Stimulated activated naive CD4-positive, alpha-beta T cell (primary cell): Measurements from ENCODE around the gene RNF212.
"Not testable (repeated sequence)": the region's sequence is repeated elsewhere in the genome, so short reads cannot be mapped to it uniquely, and the experiment has no call there.

ENCODE experiments used
- DNase-seq, 6 experiments: peaks; one replicate each; lab custom pipeline; 2025; lab: John Stamatoyannopoulos, UW

Gene RNF212

DNA sequence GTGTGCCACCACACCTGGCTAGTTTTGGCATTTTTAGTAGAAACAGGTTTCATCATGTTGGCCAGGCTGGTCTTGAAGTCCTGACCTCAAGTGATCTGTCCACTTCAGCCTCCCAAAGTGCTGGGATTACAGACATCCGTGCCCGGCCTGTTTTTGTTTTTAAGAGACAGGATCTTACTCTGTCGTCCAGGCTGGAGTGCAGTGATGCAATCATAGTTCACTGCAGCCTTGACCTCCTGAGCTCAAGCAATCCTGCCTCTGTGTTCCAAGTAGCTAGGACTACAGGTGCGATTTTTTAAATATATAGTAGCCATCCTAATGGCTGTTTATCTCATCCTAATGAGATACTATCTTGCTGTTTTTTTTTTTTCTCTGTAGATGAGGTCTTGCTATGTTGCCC, 47.6 kb downstream of the RNF212 start:
- no peak for DNase-seq

GRCh38 chr4:1062419-1062818, 50.9 kb downstream of the RNF212 start:
- DNase-seq, result no peak

DNA sequence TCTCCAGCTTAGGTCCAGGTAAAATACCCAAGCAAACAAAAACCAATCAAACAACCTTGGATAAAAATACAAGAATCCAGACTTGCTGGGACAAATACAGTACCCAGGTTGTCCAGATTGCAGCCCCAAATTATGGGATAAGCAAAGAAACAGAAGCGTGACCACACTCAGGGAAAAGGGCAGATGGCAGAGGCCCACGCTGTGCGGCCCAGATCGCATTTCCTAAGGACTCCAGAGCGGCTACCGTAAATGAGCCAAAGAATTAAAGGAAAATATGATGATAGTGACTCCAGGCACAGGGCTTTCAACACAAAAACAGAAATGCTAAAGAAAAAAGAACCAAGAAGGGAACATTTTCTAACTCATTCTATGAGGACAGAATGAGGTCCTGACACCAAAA, 51.6 kb downstream of the RNF212 start:
- no peak for DNase-seq

- DNase-seq, result no peak
These were observed 52.2 kb downstream of the RNF212 start for GRCh38 chr4:1061056-1061700.

GRCh38 chr4:1060621-1061020, 52.7 kb downstream of the RNF212 start:
- no peak for DNase-seq

- no peak for DNase-seq
These were observed 53.2 kb downstream of the RNF212 start for GRCh38 chr4:1060121-1060520.

- no peak for DNase-seq
These were observed 54.2 kb downstream of the RNF212 start for GRCh38 chr4:1058997-1059665.

GRCh38 chr4:1058198-1058996, 55.0 kb downstream of the RNF212 start:
- DNase-seq, result no peak

GRCh38 chr4:1057403-1057745, 56.0 kb downstream of the RNF212 start:
- no peak for DNase-seq

GRCh38 chr4:1056671-1057402, 56.5 kb downstream of the RNF212 start:
- DNase-seq, result no peak

GRCh38 chr4:1055721-1056590, 57.4 kb downstream of the RNF212 start:
- peak; percentile 67 to 91 (median 81) for DNase-seq

GRCh38 chr4:1055243-1055701, 58.1 kb downstream of the RNF212 start:
- DNase-seq, result not testable (repeated sequence)

DNA sequence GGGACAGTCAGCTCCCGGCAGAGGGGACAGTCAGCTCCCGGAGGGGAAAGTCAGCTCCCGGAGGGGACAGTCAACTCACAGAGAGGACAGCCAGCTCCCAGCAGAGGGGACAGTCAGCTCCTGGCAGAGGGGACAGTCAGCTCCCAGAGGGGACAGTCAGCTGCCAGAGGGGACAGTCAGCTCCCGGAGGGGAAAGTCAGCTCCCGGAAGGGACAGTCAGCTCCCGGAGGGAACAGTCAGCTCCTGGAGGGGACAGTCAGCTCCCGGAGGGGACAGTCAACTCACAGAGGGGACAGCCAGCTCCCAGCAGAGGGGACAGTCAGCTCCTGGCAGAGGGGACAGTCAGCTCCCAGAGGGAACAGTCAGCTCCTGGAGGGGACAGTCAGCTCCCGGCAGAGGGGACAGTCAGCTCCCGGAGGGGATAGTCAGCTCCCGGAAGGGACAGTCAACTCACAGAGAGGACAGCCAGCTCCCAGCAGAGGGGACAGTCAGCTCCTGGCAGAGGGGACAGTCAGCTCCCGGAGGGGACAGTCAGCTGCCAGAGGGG, 58.6 kb downstream of the RNF212 start:
- not testable (repeated sequence) for DNase-seq

DNA sequence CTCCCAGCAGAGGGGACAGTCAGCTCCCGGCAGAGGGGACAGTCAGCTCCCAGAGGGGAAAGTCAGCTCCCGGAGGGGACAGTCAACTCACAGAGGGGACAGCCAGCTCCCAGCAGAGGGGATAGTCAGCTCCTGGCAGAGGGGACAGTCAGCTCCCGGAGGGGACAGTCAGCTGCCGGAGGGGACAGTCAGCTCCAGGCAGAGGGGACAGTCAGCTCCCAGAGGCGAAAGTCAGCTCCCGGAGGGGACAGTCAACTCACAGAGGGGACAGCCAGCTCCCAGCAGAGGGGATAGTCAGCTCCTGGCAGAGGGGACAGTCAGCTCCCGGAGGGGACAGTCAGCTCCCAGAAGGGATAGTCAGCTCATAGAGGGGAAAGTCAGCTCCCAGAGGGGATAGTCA, 59.5 kb downstream of the RNF212 start:
- DNase-seq, result not testable (repeated sequence)

DNA sequence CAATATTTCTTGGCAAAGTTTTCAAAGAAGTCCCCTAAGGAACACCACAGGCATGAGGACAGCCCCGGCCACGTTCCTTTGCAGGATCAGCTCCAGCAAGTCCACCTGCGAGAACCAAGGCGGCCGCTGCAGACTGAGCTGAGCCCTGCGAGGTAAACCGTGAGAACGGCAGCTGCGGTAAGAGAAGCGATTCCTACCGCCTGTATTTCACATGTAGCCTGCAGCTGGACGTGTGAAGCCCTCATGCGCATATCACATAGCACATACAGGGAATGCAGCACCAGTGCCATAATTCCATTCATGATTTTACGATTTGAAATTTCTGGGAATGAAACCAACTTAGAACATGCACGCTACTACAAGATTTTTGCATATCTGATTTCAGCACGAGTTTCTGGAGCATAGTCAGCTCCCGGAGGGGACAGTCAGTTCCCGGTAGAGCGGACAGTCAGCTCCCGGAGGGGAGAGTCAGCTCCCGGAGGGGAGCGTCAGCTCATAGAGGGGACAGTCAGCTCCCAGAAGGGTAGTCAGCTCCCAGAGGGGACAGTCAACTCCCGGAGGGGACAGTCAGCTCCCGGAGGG, 60.2 kb downstream of the RNF212 start:
- no peak for DNase-seq

DNA sequence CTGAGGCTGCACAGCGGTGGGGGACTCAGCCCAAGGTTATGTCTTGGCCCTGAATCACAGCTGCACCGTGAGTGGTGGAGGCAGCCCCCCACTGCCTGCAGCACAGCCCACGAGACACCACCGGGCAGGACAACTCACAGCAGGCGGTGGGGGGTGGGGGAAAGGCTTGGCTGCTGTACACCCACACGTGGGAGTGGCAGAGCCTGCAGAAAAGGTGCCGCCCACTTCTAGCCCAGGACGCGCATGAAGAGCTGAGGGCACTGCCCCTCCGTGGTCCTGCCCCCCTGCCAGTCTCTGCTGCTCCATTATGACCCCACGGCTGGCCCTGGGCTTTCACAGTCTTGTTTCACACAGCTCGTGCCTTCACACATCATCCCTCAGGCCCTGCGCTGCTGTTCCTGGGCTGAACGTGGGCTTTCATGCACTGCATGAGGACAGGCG, 61.1 kb downstream of the RNF212 start:
- DNase-seq, result no peak

DNA sequence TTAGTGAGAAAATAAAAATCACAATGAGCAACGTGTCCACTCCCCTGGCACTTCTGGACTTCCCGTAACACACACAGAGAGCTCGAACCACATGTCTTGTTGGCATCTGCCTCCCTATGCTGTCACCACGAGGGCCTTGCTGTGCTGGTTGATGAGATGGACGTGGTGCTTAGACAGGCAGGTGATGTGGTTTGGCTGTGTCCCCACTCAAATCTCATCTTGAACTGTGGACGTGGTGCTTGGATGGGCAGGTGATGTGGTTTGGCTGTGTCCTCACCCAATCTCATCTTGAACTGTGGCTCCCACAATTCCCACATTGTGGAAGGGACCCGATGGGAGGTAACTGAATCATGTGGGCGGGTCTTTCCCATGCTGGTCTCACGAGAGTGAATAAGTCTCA, 61.9 kb downstream of the RNF212 start:
- DNase-seq, result no peak

DNA sequence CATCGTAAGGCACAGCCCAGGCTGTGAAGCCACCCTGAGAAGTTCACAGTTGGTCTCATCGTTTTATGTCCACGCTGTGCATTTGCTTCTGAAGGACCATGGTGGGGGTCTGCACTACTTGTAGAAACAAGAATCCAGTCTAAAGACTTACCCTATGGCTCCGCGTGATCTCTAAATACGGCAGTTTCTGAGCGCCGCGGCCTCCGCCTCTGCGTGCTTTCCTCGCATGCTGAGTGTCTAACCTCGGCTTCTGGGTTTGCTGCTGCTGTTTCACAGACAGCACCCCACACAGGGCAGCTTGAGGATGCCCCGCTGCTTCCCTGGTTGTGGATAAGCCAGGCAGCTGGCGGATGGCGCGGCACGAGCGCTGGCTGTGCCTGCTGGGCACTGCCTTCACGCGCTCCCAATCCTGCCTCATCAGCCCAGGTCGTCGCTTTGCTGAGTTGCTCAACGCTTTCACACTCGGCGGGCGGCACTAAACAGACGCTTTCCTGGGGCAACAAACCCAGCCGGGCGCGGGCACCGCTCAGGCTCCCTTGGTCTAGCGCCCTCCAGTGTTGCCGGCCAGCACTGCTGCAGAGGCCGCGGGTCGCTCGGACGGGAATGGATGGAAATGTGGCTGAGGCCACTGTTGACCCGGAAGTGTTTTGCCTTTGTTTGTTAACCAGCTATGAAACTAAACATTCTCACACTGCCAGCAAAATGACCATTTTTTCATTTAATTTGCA, 62.7 kb downstream of the RNF212 start:
- no peak for DNase-seq

GRCh38 chr4:1049591-1049905, 63.8 kb downstream of the RNF212 start:
- DNase-seq, result no peak
